NCI-H146 treated with DMSO at 0.1 percent for 48 hours (cell line): Measurements from ENCODE around the gene TMEM126B.
A peak's percentile ranks its signal among the peaks of the same experiment; 100 is the strongest.

Experiments used
- DNase-seq: peaks from one replicate; lab custom pipeline; 2025; ENCODE audit not compliant: unreplicated experiment; lab: John Stamatoyannopoulos, UW

TMEM126B gene

GRCh38 chr11:85682330-85683305 lies 54.2 kb downstream of the TMEM126B start:
- DNase-seq: no peak

DNA sequence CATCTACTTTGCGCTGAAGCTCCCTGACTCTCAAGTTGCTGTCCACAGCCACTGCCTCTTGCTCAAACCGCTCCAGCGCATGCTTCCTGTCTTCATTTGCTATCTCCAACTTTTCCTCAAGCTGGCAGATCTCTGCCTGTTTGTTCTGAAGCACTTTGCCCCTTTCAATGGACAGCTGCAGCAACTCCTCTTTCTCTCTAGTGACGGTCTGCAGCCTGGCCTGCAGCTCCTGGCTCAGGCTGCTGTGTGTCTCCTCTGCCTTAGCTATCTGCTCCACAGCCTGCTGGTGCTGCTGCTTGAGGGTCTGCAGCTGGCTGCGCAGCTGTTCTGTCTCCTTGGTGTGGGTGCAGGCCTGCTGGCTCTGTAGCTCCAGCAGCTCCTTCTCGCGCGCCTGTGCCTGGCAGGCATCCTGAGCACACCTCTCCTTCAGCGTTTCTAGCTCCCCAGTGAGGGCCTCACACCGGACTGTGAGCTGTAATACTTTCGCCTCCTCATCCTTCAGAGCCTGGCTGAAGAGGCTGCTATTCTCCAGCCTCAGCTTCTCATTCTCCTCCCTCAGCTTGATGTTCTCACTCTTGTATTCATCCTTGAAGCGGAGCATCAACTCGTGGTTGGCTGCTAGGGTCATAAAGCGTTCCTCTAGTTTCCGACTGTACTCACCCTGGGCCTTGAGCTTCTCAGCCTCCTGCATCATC lies 56.9 kb downstream of the TMEM126B start:
- peak; percentile 52 for DNase-seq

- DNase-seq: peak; percentile 91
Measured at GRCh38 chr11:85685820-85686459, 57.5 kb downstream of the TMEM126B start, which contains the start of gene CCDC89. Gene CCDC89 (minus strand): TSS chr11:85686195. CDS start chr11:85686130, 65 bp downstream.
